Suprapubic skin (tissue), 3 donors: ENCODE results near the gene TFDP1.

ENCODE experiments used
- CTCF ChIP-seq, 2 donors: fragments of 200-600 bp in 1 of 2; fragments of 450-650 bp in 1 of 2; sonication (generic) in 1 of 2; IDR thresholded peaks; one replicate each; pipeline ENCODE4 v1.5.1; 2016 to 2019; ENCODE audit warnings: antibody characterized with exemption in 2 of 2, mild to moderate bottlenecking in 1 of 2, moderate library complexity in 1 of 2
- POLR2A ChIP-seq, 2 donors: fragments of 450-650 bp; IDR thresholded peaks; one replicate each; pipeline ENCODE4 v1.6.1; 2017; ENCODE audit warnings: antibody characterized with exemption in 2 of 2, mild to moderate bottlenecking in 2 of 2, moderate library complexity in 2 of 2

DNA sequence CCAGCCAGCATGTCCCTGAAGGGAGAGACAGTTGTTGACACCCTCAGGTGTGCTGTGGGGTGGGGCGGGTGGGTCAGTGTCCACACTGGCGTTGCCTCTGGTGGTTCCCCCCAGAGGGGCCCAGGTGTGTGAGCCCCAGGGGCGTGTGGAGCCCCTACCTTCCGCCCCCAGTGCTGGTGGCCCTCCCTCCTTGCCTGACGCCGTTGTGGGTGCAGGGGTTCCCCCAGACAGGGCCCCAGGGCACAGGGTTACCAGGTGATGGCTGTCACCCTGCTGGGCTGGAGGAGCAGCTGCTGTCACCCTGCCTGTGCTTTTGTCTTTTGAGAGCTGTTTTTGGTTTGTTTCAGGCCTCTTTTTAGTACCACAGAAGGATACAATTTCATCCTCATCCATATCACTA is 46.3 kb downstream of the TFDP1 start:
- no peak for TF ChIP-seq CTCF (IDR thresholded peaks at IDR 0.05)
- no peak for TF ChIP-seq POLR2A (IDR thresholded peaks at IDR 0.05)
